Measurements from ENCODE around the gene FRK. TPM values are rescaled to one million over a fixed set of nuclear protein-coding genes. Genes with fewer than 3 reads are reported as not detected.

Gene FRK
- polyA plus RNA-seq, 2 of the 4 experiments (the other 2 are of a cell fraction): 2.2 to 8.9 TPM

GRCh38 chr6:116019428-116019827 is 41.3 kb downstream of the FRK start:
- CTCF ChIA-PET: interaction anchor here (1.1 kb wide), 1 partner anchor 8 kb away, joined by 4 read pairs; no protein-coding TSS in a partner anchor
- DNase-seq (ENCODE audit: low read depth in 1 of 2, low spot score in 1 of 2) (no peak), ATAC-seq (no peak), FAIRE-seq (no peak)
- POLR2A ChIA-PET: no interaction called here
- H3K4me1 ChIP-seq: peaks cover 73% of the 10 kb centered on the region
- no peaks in the 10 kb centered on the region for H3K9me3 ChIP-seq
- peak overlapping the region; percentile 35; the same call in 2 of the 3 replicates for H3K4me2 ChIP-seq
- no peak for TF ChIP-seq NR3C1 (IDR thresholded peaks at IDR 0.05)
- TF ChIP-seq HEYL (CRISPR knock-in tag; IDR thresholded peaks at IDR 0.05): no peak
- TF ChIP-seq HOXB13 (CRISPR knock-in tag; IDR thresholded peaks at IDR 0.05; ENCODE audit: low read depth): no peak
- no peak for TF ChIP-seq CBX2 (IDR thresholded peaks at IDR 0.05; ENCODE audit: borderline replicate concordance, low read depth)
- TF ChIP-seq PBX3 (IDR thresholded peaks at IDR 0.05): no peak
- no peak overlapping the region for H3K4me3 ChIP-seq
- H3K27ac ChIP-seq: no peak overlapping the region; a peak in 1 of 6 replicates
- 59% methylated on average over 2 of the region's 2 CpGs for WGBS (ENCODE audit: missing lambda C conversion rate)

GRCh38 chr6:116018976-116019375 is 41.7 kb downstream of the FRK start:
- H3K4me3 ChIP-seq: no peak overlapping the region
- DNase-seq (ENCODE audit: low read depth in 1 of 2, low spot score in 1 of 2) (no peak), FAIRE-seq (no peak), ATAC-seq (no peak)
- H3K9me3 ChIP-seq: no peaks in the 10 kb centered on the region
- no peak for TF ChIP-seq MAFK (IDR thresholded peaks at IDR 0.05; ENCODE audit: partially characterized antibody)
- TF ChIP-seq BCL3 (IDR thresholded peaks at IDR 0.05): no peak
- TF ChIP-seq ZFP36 (IDR thresholded peaks at IDR 0.05; ENCODE audit: borderline replicate concordance, partially characterized antibody): no peak
- CTCF ChIA-PET: no interaction called here
- POLR2A ChIA-PET: no interaction called here
- H3K4me1 ChIP-seq: peaks cover 77% of the 10 kb centered on the region
- peak overlapping the region in 1 of 2 experiments; percentile 34; a peak in 1 of 6 replicates for H3K27ac ChIP-seq
- WGBS (ENCODE audit: missing lambda C conversion rate): 6% methylated on average over 1 of the region's 1 CpG
- H3K4me2 ChIP-seq: peak overlapping the region; percentile 35; the same call in 2 of the 3 replicates

GRCh38 chr6:116017546-116018295 is 43.0 kb downstream of the FRK start:
- POLR2A ChIA-PET: interaction anchor here (1.0 kb wide), 1 partner anchor 83 kb away, joined by 3 read pairs; the partner anchor contains the start of gene NT5DC1
- WGBS (ENCODE audit: missing lambda C conversion rate): 5% methylated on average over 2 of the region's 2 CpGs
- H3K9me3 ChIP-seq: no peaks in the 10 kb centered on the region
- no peak overlapping the region for H3K4me3 ChIP-seq
- ATAC-seq: peak; percentile 56 to 72; a peak in 4 of 6 replicates
- H3K27ac ChIP-seq: peak overlapping the region; percentile 68 to 74
- FAIRE-seq: no peak
- H3K4me2 ChIP-seq: peak overlapping the region; percentile 66
- TF ChIP-seq FOSL2 (IDR thresholded peaks at IDR 0.05) (no peak), FOSL2 (CRISPR knock-in tag; IDR thresholded peaks at IDR 0.05) (no peak), ELK1 (IDR thresholded peaks at IDR 0.05; ENCODE audit: low read depth, low read length) (no peak), NFE2L2 (conservative IDR thresholded peaks at IDR 0.05; ENCODE audit: low read length) (no peak), ZFP36 (IDR thresholded peaks at IDR 0.05; ENCODE audit: borderline replicate concordance, partially characterized antibody) (no peak), POLR2A (IDR thresholded peaks at IDR 0.05; ENCODE audit: low read length) (no peak), MAZ (IDR thresholded peaks at IDR 0.05; ENCODE audit: borderline replicate concordance, low read depth, low read length) (no peak), CEBPB (IDR thresholded peaks at IDR 0.05) (no peak), RCOR1 (IDR thresholded peaks at IDR 0.05; ENCODE audit: low read depth, low read length) (no peak), POLR2AphosphoS2 (conservative IDR thresholded peaks at IDR 0.05; ENCODE audit: low read length) (no peak), CTCF (IDR thresholded peaks at IDR 0.05) (no peak), E2F6 (IDR thresholded peaks at IDR 0.05; ENCODE audit: borderline replicate concordance, low read depth) (no peak), BCL3 (IDR thresholded peaks at IDR 0.05) (no peak), EHMT2 (IDR thresholded peaks at IDR 0.05; ENCODE audit: low read depth) (no peak), GATA3 (IDR thresholded peaks at IDR 0.05; ENCODE audit: borderline replicate concordance) (no peak), PHF8 (IDR thresholded peaks at IDR 0.05; ENCODE audit: borderline replicate concordance, low read depth) (no peak)
- DNase-seq (ENCODE audit: low read depth in 1 of 2, low spot score in 1 of 2): no peak
- CTCF ChIA-PET: interaction anchor here (0.5 to 1.3 kb wide), 5 partner anchors 20 to 83 kb away, joined by 3 to 6 read pairs (median 3); partner anchors contain the start of genes FRK and NT5DC1
- H3K4me1 ChIP-seq: peaks cover 81% of the 10 kb centered on the region
